HG02642 (cell line): ENCODE measurements around the gene TRH.

Source experiments
- ATAC-seq: cut with Tn5 transposase; IDR thresholded peaks from one replicate; pipeline ENCODE4 v1.9.1; 2021; ENCODE audit warnings: mild to moderate bottlenecking; ENCODE audit not compliant: unreplicated experiment, poor library complexity

Gene TRH

DNA sequence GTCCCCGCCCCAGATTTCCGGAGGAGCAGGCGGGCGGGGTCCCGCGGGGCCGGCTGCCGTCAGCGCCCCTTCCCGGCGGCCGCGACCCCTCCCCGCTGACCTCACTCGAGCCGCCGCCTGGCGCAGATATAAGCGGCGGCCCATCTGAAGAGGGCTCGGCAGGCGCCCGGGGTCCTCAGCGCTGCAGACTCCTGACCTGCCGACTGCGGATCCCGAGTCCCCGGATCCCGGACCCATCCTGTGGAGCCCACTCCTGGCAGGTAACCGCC is at the start of gene TRH:
TSS of gene TRH (plus strand) at position 157 of the 269 bp plus-strand sequence. CDS start 1,097 bp downstream, outside the sequence.
- ATAC-seq, result no peak

DNA sequence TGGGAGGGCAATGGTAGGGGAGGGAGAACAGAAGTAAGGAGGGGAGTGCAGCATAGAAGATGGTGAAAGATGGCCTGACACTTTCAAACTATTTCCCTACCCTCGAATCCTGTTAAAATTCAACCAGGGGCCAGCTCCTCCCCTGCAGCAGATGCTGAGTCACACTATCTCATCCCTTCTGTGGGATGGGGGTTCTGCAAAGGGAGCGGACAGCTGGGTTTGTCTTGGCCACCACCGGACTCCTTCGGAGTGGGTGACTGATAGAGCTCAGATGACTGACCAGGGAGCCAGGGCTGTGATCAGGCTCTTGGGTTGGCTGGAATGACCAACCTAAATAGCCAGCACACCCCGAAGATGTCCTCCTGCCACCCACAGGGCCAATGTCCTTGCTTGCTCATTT is 47.4 kb upstream of the TRH start:
- no peak for ATAC-seq

GRCh38 chr3:129929383-129929782 is 45.1 kb upstream of the TRH start:
- ATAC-seq, result no peak

- no peak for ATAC-seq
Observed at GRCh38 chr3:129933471-129933870, 41.0 kb upstream of the TRH start.

DNA sequence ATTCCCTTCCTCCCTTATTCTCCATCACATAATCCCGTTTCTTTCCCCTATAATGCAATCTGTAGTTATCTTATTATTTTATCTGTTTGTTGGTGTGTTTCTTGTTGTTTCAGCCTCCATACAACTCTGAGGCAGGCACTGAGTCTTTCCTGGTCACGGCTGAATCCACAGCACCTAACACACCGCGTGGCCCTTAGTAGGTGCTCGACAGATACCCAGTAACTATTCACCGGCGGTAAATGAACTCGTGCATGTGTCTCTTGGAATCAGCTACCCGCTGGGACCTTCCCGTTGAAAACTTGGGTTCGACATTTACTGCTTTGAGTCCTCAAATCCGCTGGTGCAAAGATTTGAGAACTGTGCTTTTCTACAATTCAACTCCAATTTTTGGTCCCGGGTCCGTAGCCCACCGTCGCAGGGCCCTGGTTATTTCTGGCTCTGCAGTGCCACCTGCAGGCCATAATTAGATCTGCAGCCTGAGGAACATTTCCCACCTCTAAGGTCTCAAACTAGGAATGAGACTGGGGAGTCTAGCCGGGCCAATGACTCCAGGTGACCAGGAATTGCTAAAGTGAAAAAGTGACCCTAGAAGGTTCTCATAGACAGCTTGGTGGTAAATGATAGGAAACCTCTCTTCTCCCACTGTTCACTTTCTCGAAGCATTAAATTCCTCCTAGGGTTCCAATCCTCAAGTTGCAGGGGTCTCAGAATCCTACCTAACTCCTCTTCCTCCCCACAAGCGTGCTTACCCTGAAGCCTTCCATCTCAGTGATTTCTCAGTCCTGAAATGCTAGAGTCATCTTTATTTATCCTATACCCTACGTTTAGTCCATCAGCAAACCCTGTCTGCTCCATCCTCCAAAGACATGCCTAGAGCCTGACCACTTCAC is 40.0 kb upstream of the TRH start:
- ATAC-seq, result no peak

DNA sequence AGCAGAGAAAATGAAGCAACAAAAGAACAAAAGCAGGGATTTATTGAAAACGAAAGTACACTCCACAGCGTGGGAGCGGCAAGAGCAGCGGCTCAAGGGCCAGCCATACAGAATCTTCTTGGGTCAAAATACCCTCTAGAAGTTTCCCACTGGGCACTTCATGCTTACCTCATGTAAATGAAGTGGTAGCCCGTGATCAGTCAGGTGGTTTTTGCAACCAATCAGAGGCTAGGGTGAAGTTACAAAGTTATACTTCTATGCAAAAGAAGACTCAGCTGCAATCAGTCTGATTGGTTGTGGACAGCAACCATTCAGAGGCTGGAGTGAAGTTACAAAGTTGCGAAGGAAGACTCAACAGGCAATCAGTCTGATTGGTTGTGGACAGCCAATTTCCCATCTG is 37.8 kb upstream of the TRH start:
- no peak for ATAC-seq

DNA sequence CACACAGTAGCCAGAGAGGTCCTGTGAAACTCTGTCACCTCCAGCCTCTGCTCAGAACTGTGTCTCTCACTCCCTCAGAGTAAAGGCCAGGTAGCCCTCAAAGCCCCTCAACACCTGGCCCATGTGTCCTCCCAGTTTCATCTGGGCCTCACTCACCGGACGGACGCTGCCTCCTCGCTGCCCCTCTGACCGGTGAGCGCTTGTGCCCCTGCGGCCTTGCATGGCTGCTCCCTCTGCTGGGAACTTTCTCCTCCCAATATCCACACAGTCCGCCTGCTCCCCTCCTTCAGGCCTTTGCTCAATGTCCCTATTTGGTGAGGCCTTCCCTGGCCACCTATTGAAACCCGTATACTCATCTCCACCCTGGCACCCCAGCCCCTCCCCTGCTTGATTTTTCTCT is 36.8 kb upstream of the TRH start:
- ATAC-seq, result no peak

- ATAC-seq, result no peak
Observed at GRCh38 chr3:129938140-129938930, 36.2 kb upstream of the TRH start.

DNA sequence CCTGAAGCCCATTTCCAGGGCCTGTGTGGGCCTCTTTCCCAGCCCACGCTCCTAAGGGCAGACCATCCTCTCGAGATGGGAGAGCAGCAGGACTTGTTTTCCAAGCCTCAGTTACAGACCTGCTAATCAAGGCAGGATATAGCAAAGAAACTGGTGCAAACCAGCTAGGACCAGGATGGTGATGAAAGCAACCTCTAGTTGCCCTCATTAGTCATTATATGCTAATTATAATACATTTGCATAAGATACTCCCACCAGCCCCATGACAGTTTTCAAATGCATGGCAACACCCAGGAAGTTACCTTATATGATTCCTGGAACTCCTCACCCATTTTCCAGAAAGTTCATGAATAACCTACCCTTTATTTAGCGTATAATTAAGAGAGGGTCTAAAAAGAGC is 34.4 kb upstream of the TRH start:
- no peak for ATAC-seq

DNA sequence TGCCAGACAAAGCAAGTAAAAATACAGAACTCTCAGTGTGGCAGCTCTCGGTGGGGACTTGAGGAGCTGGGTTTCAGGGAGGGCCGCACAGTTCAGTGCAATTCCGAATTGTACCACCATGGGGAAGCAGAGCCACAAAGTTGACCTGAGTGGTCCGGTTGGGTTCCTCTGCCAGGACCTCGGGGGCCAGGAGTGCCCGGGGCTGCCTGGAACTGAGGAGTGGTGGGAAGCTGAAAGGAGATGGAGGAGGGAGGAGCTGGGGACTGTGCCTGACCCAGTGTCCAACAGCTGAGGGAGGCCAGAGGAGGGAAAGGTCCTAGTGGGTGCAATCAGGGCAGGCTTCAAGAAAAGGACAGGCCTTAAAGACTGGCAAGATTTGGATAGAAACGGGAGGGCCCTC is 32.2 kb upstream of the TRH start:
- ATAC-seq, result peak; percentile 75

DNA sequence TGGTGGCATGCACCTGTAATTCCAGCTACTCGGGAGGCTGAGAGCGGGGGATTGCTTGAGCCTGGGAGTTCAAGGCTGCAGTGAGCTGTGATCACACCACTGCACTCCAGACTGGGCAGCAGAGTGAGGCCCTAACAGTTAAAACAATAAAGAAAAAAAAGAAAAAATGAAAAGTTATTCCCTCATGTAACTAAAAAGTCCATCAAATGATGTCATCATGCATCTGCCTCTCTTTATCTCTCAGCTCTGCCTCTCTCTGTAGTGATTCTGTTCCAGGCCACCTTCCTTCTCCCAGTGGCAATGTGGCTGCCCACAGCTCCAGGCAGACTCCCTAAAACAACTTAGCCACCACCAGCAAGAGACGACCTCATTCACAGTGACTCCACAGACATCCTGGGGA is 31.5 kb upstream of the TRH start:
- ATAC-seq, result no peak

DNA sequence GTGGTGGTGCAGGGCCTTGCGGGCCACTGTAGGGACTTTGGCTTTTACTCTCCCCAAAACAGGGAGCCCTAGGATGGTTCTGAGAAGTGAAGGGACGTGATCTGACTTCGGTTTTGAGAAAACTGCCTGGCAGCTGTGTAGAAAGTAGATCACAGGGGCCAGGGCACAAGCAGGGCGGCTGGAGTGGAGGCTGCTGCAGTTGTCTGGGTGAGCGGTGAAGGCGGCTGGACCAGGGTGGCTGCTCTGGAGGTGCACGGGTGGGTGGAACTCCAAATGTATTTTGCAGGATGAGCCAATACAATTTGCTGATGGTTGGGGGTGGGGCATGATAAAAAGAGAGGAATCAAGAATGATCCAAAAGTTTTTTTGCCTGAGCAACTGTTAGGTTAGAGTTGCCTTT is 29.8 kb upstream of the TRH start:
- no peak for ATAC-seq

GRCh38 chr3:129947538-129948240 is 26.8 kb upstream of the TRH start:
- ATAC-seq, result no peak

DNA sequence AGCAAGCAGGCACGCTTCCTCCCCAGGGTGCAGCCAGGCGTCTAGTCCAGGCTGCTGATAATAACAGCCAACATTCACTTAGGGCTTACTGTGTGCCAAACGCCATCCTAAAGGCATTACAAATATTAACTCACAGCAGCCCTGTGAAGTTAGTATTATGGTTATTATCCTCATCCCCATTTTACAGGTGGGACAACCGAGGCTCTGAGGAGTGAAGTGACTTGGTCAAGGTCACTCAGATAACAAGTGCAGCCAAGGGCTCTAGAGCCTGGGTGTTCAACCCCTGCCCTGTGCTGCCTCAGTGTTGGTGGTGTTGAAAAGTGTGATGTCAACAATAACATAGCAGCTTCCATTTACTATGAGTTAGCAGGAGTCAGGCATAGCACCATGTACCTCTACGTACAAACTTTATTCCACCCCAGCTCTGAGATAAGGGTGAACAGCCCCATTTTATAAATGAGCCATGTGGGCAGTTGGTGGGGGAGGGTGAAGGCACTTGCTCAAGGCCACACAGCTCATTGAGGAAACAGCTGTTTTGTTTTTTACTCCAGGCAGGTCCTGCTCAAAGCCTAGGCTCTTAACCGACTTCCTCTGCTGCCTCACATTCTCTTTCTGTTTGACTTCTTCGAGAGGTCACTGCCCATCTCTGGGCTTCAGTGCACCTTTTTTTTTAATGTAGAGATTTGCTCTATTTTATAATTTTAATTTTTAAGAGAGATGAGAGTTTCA is 24.0 kb upstream of the TRH start:
- ATAC-seq, result no peak

- ATAC-seq, result no peak
Observed at GRCh38 chr3:129952556-129953355, 21.8 kb upstream of the TRH start.

DNA sequence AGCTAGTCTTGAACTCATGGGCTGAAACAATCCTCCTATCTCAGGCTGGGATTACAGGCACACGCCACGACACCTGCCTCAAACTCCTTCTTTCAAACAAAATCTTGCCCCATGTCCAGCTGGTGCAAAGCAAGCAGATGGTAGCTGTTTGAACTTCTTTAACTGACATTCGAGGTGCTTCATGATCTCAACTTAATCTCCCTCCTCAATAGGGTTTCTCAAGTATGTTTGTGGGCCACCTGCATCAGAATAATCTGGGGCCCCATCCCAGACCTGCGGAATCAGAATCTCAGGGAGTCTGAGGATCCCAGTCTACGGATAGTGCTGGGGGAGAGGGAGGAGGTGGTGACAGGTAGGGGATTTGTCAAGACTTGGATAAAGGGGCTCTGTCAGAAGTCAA is 20.9 kb upstream of the TRH start:
- no peak for ATAC-seq

DNA sequence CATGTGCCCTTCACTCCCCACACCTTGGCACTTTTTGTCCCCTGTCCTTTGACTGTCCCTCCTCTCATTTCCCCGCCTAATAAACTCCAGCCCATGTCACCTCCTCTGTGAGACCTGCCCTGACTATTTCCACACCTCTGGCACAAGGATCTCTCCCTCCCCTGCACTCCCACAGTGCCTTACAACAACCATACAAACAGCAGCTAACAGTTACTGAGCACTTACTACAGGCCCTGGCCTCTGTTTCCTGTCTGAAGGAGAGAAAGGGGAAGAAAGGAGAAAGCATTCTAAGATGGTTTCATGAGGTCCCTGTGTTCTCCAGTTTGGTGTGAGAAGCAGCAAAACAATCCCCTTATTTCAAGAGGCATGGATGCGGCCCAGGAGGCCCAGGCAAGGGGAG is 20.0 kb upstream of the TRH start:
- ATAC-seq, result no peak

DNA sequence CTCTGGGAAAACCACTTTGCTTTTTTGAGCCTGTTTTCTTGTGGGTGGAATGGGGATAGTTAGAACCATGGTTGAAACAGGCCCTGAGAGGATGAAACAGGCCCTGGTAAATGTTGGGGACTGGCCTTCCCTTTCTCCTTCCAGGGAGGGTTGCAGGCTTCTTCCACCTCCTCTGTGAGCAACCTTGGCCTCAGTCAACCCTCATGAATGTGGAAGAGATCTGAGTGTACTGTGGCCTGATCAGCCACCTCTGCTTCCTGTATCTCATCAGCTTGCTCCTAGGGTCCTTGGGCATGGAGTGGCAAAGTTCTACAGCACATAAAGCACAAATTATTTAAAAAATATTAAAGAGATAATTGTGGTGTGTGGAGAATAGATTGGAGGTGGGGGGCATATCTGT is 17.6 kb upstream of the TRH start:
- ATAC-seq, result no peak

DNA sequence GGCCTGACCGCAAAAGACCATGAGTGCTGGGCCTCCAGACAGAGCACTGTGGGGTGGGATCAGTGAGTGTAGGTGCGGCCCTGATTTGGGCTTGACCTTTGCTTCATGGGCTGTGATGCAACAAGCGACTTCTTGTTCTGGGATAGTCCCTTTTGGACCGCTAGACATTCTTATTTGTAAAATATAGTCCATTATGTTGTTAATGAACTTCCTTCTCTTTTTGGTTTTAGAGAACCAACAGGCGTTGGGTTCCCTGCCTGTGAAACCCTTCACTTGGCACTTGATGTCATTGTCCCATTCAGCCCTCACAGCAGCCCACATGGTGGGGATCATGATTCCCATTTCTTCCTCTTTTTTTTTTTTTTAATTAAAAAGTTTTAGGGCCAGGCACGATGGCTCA is 15.8 kb upstream of the TRH start:
- no peak for ATAC-seq

DNA sequence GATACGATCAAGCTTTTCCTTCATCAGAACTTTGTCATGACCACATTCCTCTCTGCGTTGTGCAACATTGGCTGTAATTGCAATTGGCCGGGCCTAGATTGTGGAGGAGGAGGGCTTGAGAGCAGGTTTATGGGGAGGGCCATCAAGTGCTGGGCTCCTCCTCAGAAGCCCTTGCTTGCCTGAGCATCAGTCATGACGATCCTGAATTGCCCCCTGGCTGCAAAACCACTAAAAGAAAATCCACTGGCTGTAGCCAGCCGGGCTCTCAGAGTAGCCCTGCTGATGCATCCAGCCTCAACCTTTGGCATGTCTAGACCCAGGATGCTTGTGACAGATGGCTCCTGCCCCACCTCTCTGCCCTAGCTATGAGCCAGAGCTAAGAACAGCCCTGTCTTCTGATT is 13.4 kb upstream of the TRH start:
- ATAC-seq, result no peak
